GM12875 (cell line): ENCODE data around the gene ASH1L.
"Not testable (repeated sequence)": the region's sequence is repeated elsewhere in the genome, so short reads cannot be mapped to it uniquely, and the experiment has no call there.

Experiments
- H3K4me3 ChIP-seq: one replicate; pipeline ENCODE4 v1.5.1; 2011; ENCODE audit warnings: low read depth, low read length, control low read depth
- CTCF ChIP-seq: IDR thresholded peaks from 2 replicates; pipeline ENCODE4 v1.5.1; 2011; ENCODE audit warnings: low read depth, mild to moderate bottlenecking, control low read depth, inconsistent platforms, low read length, moderate library complexity, borderline replicate concordance; ENCODE audit not compliant: insufficient read depth

The ASH1L gene

GRCh38 chr1:155457266-155457665, 105.3 kb downstream of the ASH1L start:
- TF ChIP-seq CTCF, result no peak
- H3K4me3 ChIP-seq, result no peak overlapping the region

GRCh38 chr1:155455588-155456195, 106.9 kb downstream of the ASH1L start:
- no peak for TF ChIP-seq CTCF
- no peak overlapping the region for H3K4me3 ChIP-seq

- no peak for TF ChIP-seq CTCF
- no peak overlapping the region for H3K4me3 ChIP-seq
Measured at GRCh38 chr1:155454096-155454495, 108.5 kb downstream of the ASH1L start.

GRCh38 chr1:155453141-155453540, 109.5 kb downstream of the ASH1L start:
- no peak for TF ChIP-seq CTCF
- H3K4me3 ChIP-seq, result no peak overlapping the region

- H3K4me3 ChIP-seq, result no peak overlapping the region
- no peak for TF ChIP-seq CTCF
Measured at GRCh38 chr1:155451199-155451598, 111.4 kb downstream of the ASH1L start.

- not testable (repeated sequence) for H3K4me3 ChIP-seq
Measured at GRCh38 chr1:155442431-155442830, 120.2 kb downstream of the ASH1L start.

- TF ChIP-seq CTCF, result no peak
- H3K4me3 ChIP-seq, result no peak overlapping the region
Measured at GRCh38 chr1:155437405-155437804, 125.2 kb downstream of the ASH1L start.

GRCh38 chr1:155433831-155434389, 128.7 kb downstream of the ASH1L start:
- not testable (repeated sequence) for H3K4me3 ChIP-seq

GRCh38 chr1:155433128-155433830, 129.3 kb downstream of the ASH1L start:
- H3K4me3 ChIP-seq, result not testable (repeated sequence)
